HCT116 (cell line): ENCODE data around the gene CD9. TPM values are rescaled to one million over a fixed set of nuclear protein-coding genes. Genes with fewer than 3 reads are reported as not detected.

Source experiments
- ATAC-seq: fragments of 200-7000 bp; cut with Tn5 transposase; 2 replicates; pipeline ENCODE4 v1.9.1; 2020; ENCODE audit warnings: mild to moderate bottlenecking, moderate library complexity
- BruUV-seq: library from RNA; stranded (reverse); fragments of 400-500 nt; replicated peaks from 2 replicates; lab custom pipeline; 2021; lab: Mats Ljungman, UMichigan
- CTCF ChIA-PET: fragments of 300-600 bp; sonication (Branson Sonifier 250); formaldehyde crosslinking; loops from one replicate; lab custom pipeline; 2021; ENCODE audit warnings: antibody characterized with exemption; lab: Charles Lee
- POLR2A ChIA-PET: fragments of 300-600, 350-600 bp; sonication (Branson Sonifier 250); formaldehyde crosslinking; loops from one replicate; lab custom pipeline; 2021; ENCODE audit warnings: antibody characterized with exemption; lab: Charles Lee
- RAD21 ChIA-PET, 2 experiments: fragments of 300-600 bp; sonication (Branson Sonifier 250); formaldehyde crosslinking; loops; one replicate each; lab custom pipeline; 2023; ENCODE audit warnings: low total read pairs in 2 of 2; ENCODE audit not compliant: uncharacterized antibody in 2 of 2, unreplicated experiment in 2 of 2, low non-redundant PET in 1 of 2; lab: Charles Lee
- DNase-seq: peaks from one replicate; pipeline ENCODE4 v3.0.0-alpha.2; 2010; ENCODE audit warnings: low read depth, low spot score
- H2AFZ ChIP-seq: fragments of 200-600 bp; shearing (Covaris generic), sonication (generic); 2 replicates; pipeline ENCODE4 v1.6.1; 2017; ENCODE audit warnings: low read depth, mixed run types, mixed read lengths, antibody characterized with exemption, low read length; ENCODE audit not compliant: poor library complexity, severe bottlenecking
- H3K27ac ChIP-seq: 2 replicates; pipeline ENCODE4 v1.5.1; 2012; ENCODE audit warnings: low read depth, low read length
- H3K27me3 ChIP-seq: fragments of 200-600 bp; sonication (generic); 2 replicates; pipeline ENCODE4 v1.6.1; 2016; ENCODE audit warnings: mixed run types, low read length, mixed read lengths; ENCODE audit not compliant: insufficient read depth
- H3K36me3 ChIP-seq, 2 experiments: fragments of 200-500 bp in 1 of 2; fragments of 200-600 bp in 1 of 2; sonication (Bioruptor generic) in 1 of 2; sonication (generic) in 1 of 2; 2 replicates each; pipeline versions ENCODE4 v1.5.1 to v1.6.1; 2014 to 2016; ENCODE audit warnings: low read length in 2 of 2, inconsistent platforms in 1 of 2, mixed read lengths in 1 of 2, mixed run types in 1 of 2; ENCODE audit not compliant: insufficient read depth in 2 of 2, control insufficient read depth in 1 of 2
- H3K4me1 ChIP-seq, 2 experiments: fragments of 200-600 bp in 1 of 2; sonication (generic) in 1 of 2; 2 replicates each; pipeline versions ENCODE4 v1.5.1 to v1.6.1; 2012 to 2017; ENCODE audit warnings: low read length in 2 of 2, inconsistent platforms in 1 of 2, mild to moderate bottlenecking in 1 of 2, mixed read lengths in 1 of 2, mixed run types in 1 of 2, moderate library complexity in 1 of 2; ENCODE audit not compliant: insufficient read depth in 2 of 2, control insufficient read depth in 1 of 2
- H3K4me2 ChIP-seq: fragments of 200-600 bp; sonication (generic); 2 replicates; pipeline ENCODE4 v1.6.1; 2017; ENCODE audit warnings: mixed run types, low read length, mixed read lengths
- H3K4me3 ChIP-seq, 2 experiments: fragments of 200-600 bp in 1 of 2; sonication (generic) in 1 of 2; replicated peaks in 1 of 2; 2 replicates each; pipeline ENCODE4 v1.5.1; 2011 to 2016; ENCODE audit warnings: low read length in 2 of 2, control low read depth in 1 of 2, low read depth in 1 of 2, mild to moderate bottlenecking in 1 of 2, mixed read lengths in 1 of 2, mixed run types in 1 of 2
- H3K79me2 ChIP-seq: fragments of 200-600 bp; sonication (generic); 2 replicates; pipeline ENCODE4 v1.6.1; 2017; ENCODE audit warnings: mild to moderate bottlenecking, mixed run types, low read length, moderate library complexity, mixed read lengths; ENCODE audit not compliant: insufficient read depth
- H3K9ac ChIP-seq: fragments of 200-600 bp; sonication (generic); 2 replicates; pipeline ENCODE4 v1.6.1; 2016; ENCODE audit warnings: low read length, mixed read lengths
- H3K9me2 ChIP-seq: fragments of 200-600 bp; sonication (generic), shearing (Covaris generic); 2 replicates; pipeline ENCODE4 v1.6.1; 2017; ENCODE audit warnings: mixed run types, mild to moderate bottlenecking, moderate library complexity; ENCODE audit not compliant: insufficient read depth
- H3K9me3 ChIP-seq, 2 experiments: fragments of 200-500 bp in 1 of 2; fragments of 200-600 bp in 1 of 2; sonication (Bioruptor generic) in 1 of 2; sonication (generic) in 1 of 2; 2 replicates each; pipeline ENCODE4 v1.6.1; 2014 to 2017; ENCODE audit warnings: low read length in 2 of 2, mixed read lengths in 2 of 2, inconsistent platforms in 1 of 2, low read depth in 1 of 2, mild to moderate bottlenecking in 1 of 2, mixed run types in 1 of 2, moderate library complexity in 1 of 2; ENCODE audit not compliant: control insufficient read depth in 1 of 2, insufficient read depth in 1 of 2
- H4K20me1 ChIP-seq: fragments of 200-600 bp; sonication (generic), shearing (Covaris generic); 2 replicates; pipeline ENCODE4 v1.6.1; 2017; ENCODE audit warnings: mixed run types, mild to moderate bottlenecking, moderate library complexity; ENCODE audit not compliant: insufficient read depth
- ATF3 ChIP-seq: IDR thresholded peaks from 2 replicates; pipeline ENCODE4 v1.6.1; 2012
- CBX3 ChIP-seq: IDR thresholded peaks from 2 replicates; pipeline ENCODE4 v1.6.1; 2012; ENCODE audit warnings: low read depth
- CEBPB ChIP-seq: IDR thresholded peaks from 2 replicates; pipeline ENCODE4 v1.6.1; 2012; ENCODE audit warnings: low read depth
- EGR1 ChIP-seq: IDR thresholded peaks from 2 replicates; pipeline ENCODE4 v1.6.1; 2012; ENCODE audit warnings: low read depth
- ELF1 ChIP-seq: IDR thresholded peaks from 2 replicates; pipeline ENCODE4 v1.6.1; 2012; ENCODE audit warnings: low read depth, borderline replicate concordance
- EZH2 ChIP-seq: fragments of 200-600 bp; sonication (generic); IDR thresholded peaks from 2 replicates; pipeline ENCODE4 v1.6.1; 2017; ENCODE audit warnings: antibody characterized with exemption, mixed run types
- FOSL1 ChIP-seq: IDR thresholded peaks from 2 replicates; pipeline ENCODE4 v1.6.1; 2012; ENCODE audit warnings: low read depth
- JUND ChIP-seq: IDR thresholded peaks from 2 replicates; pipeline ENCODE4 v1.6.1; 2012
- MAX ChIP-seq: IDR thresholded peaks from 2 replicates; pipeline ENCODE4 v1.6.1; 2012
- POLR2AphosphoS5 ChIP-seq: IDR thresholded peaks from 2 replicates; pipeline ENCODE4 v1.6.1; 2011; ENCODE audit warnings: mild to moderate bottlenecking, low read depth, low read length, moderate library complexity
- RAD21 ChIP-seq: IDR thresholded peaks from 2 replicates; pipeline ENCODE4 v1.6.1; 2012; ENCODE audit warnings: low read depth, mild to moderate bottlenecking
- REST ChIP-seq: IDR thresholded peaks from 2 replicates; pipeline ENCODE4 v1.6.1; 2012; ENCODE audit warnings: low read depth
- SIN3A ChIP-seq: IDR thresholded peaks from 2 replicates; pipeline ENCODE4 v1.6.1; 2012; ENCODE audit warnings: low read depth
- SP1 ChIP-seq: IDR thresholded peaks from 2 replicates; pipeline ENCODE4 v1.6.1; 2012; ENCODE audit warnings: low read depth
- SRF ChIP-seq: IDR thresholded peaks from 2 replicates; pipeline ENCODE4 v1.6.1; 2012; ENCODE audit warnings: low read depth
- TCF7L2 ChIP-seq: IDR thresholded peaks from 2 replicates; pipeline ENCODE4 v1.7.0; 2011; ENCODE audit warnings: borderline replicate concordance, inconsistent platforms; ENCODE audit not compliant: insufficient read depth, insufficient read length; ENCODE audit errors: extremely low read depth
- YY1 ChIP-seq: IDR thresholded peaks from 2 replicates; pipeline ENCODE4 v1.6.1; 2011; ENCODE audit warnings: low read length, low read depth, moderate library complexity, mild to moderate bottlenecking; ENCODE audit not compliant: insufficient replicate concordance; ENCODE audit errors: extremely low read depth
- ZBTB33 ChIP-seq: IDR thresholded peaks from 2 replicates; pipeline ENCODE4 v1.6.1; 2011; ENCODE audit warnings: mild to moderate bottlenecking, low read length, moderate library complexity; ENCODE audit not compliant: insufficient replicate concordance; ENCODE audit errors: extremely low read depth
- intact Hi-C: fragments of 100-400 bp; cut with micrococcal nuclease; formaldehyde crosslinking; loops from 2 replicates; pipeline ENCODE4 v1.10.0; 2022
- total RNA-seq: library from RNA; stranded (reverse); gene quantifications from one replicate; pipeline ENCODE4 v1.2.1, GENCODE V29; 2021; ENCODE audit not compliant: unreplicated experiment

CD9 gene
- total RNA-seq, 1 experiment from 2014 or later = 182 TPM

- peak; percentile 82 for DNase-seq
These were observed 32.6 kb upstream of the CD9 start for GRCh38 chr12:6167327-6168280.

More at GRCh38 chr12:6167327-6168280, 32.6 kb upstream of the CD9 start:
- Histone ChIP-seq H3K9me2 (no peaks in the 10 kb centered on the region), H3K4me1 (peaks cover 13 to 30% of the 10 kb centered on the region in 2 experiments), H3K9me3 (no peaks in the 10 kb centered on the region), H2AFZ (peak overlapping the region; percentile 68), H4K20me1 (no peaks in the 10 kb centered on the region), H3K79me2 (no peaks in the 10 kb centered on the region), H3K27ac (peak overlapping the region; percentile 68), H3K27me3 (no peaks in the 10 kb centered on the region), H3K9ac (peak overlapping the region; percentile 65), H3K4me3 (peak overlapping the region; percentile 29 to 48), H3K36me3 (no peaks in the 10 kb centered on the region), H3K4me2 (peak overlapping the region; percentile 89)
- RAD21 ChIA-PET = no interaction called here
- POLR2A ChIA-PET = interaction anchor here (0.6 to 1.6 kb wide), 5 partner anchors 60 to 119 kb away, joined by 3 to 5 read pairs (median 4); no protein-coding TSS in a partner anchor
- TF ChIP-seq FOSL1 (peak; percentile 100), POLR2AphosphoS5 (peak; percentile 72), CBX3 (peak; percentile 83), SRF (peak; percentile 80), REST (no peak), EZH2 (no peak), ATF3 (no peak; the same call in none of the 2 replicates), CEBPB (peak; percentile 63; the same call in 1 of the 2 replicates), TCF7L2 (peak; percentile 23), RAD21 (peak; percentile 32; the same call in 1 of the 2 replicates), MAX (peak; percentile 62), YY1 (no peak), JUND (peak; percentile 99), ELF1 (no peak), SP1 (peak; percentile 97), ZBTB33 (peak; percentile 48), SIN3A (peak; percentile 64; the same call in 1 of the 2 replicates), EGR1 (peak; percentile 70; the same call in 1 of the 2 replicates)
- intact Hi-C loops = no loop called here
- BruUV-seq = TSS peak; percentile 95
- CTCF ChIA-PET = interaction anchor here (0.8 to 1.0 kb wide), 3 partner anchors 28 to 117 kb away, joined by 3 to 4 read pairs (median 3); no protein-coding TSS in a partner anchor
- peak; percentile 86 for ATAC-seq
